LoVo (cell line): ENCODE data around the gene SV2C.

Source experiments
- DNase-seq: peaks from one replicate; pipeline ENCODE4 v3.0.0-alpha.2; 2016; ENCODE audit warnings: low spot score

Gene SV2C

GRCh38 chr5:76339919-76340318 is 256.7 kb downstream of the SV2C start:
- no peak for DNase-seq

- DNase-seq = no peak
Measured at GRCh38 chr5:76341651-76342334, 258.6 kb downstream of the SV2C start.

GRCh38 chr5:76342474-76342873 is 259.3 kb downstream of the SV2C start:
- DNase-seq = no peak

- DNase-seq = no peak
Measured at GRCh38 chr5:76345582-76345981, 262.4 kb downstream of the SV2C start.

GRCh38 chr5:76351176-76351575 is 268.0 kb downstream of the SV2C start:
- DNase-seq = no peak

GRCh38 chr5:76351577-76351976 is 268.4 kb downstream of the SV2C start:
- DNase-seq = no peak

GRCh38 chr5:76356887-76357286 is 273.7 kb downstream of the SV2C start:
- DNase-seq = no peak

GRCh38 chr5:76363352-76364225 is 280.4 kb downstream of the SV2C start:
- DNase-seq = peak; percentile 77

GRCh38 chr5:76364226-76364589 is 281.0 kb downstream of the SV2C start:
- no peak for DNase-seq

GRCh38 chr5:76365561-76365960 is 282.4 kb downstream of the SV2C start:
- DNase-seq = no peak

GRCh38 chr5:76366596-76366995 is 283.4 kb downstream of the SV2C start:
- DNase-seq = no peak

GRCh38 chr5:76367623-76368371 is 284.6 kb downstream of the SV2C start:
- DNase-seq = no peak

- DNase-seq = peak; percentile 57
Measured at GRCh38 chr5:76368941-76369340, 285.8 kb downstream of the SV2C start.

- peak; percentile 54 for DNase-seq
Measured at GRCh38 chr5:76369668-76370067, 286.5 kb downstream of the SV2C start.

- peak; percentile 52 for DNase-seq
Measured at GRCh38 chr5:76371960-76372322, 288.8 kb downstream of the SV2C start.

- DNase-seq = peak; percentile 90
Measured at GRCh38 chr5:76372323-76373054, 289.3 kb downstream of the SV2C start.

GRCh38 chr5:76376148-76376865 is 293.1 kb downstream of the SV2C start:
- DNase-seq = no peak

- no peak for DNase-seq
Measured at GRCh38 chr5:76376866-76377230, 293.7 kb downstream of the SV2C start.

GRCh38 chr5:76378355-76378754 is 295.2 kb downstream of the SV2C start:
- no peak for DNase-seq

- DNase-seq = no peak
Measured at GRCh38 chr5:76379316-76379715, 296.1 kb downstream of the SV2C start.

- no peak for DNase-seq
Measured at GRCh38 chr5:76379855-76380254, 296.7 kb downstream of the SV2C start.
